ENCODE results near the gene HTR4. TPM values are rescaled to one million over a fixed set of nuclear protein-coding genes. Genes with fewer than 3 reads are reported as not detected.

The HTR4 gene
- total RNA-seq, 4 donors from 2014 or later = not detected

GRCh38 chr5:148626081-148626613 is 28.2 kb downstream of the HTR4 start:
- DNase-seq (ENCODE audit: low spot score) (no peak), ATAC-seq (ENCODE audit: low FRiP score) (peak; percentile 45)
- TF ChIP-seq, protein P1, sequence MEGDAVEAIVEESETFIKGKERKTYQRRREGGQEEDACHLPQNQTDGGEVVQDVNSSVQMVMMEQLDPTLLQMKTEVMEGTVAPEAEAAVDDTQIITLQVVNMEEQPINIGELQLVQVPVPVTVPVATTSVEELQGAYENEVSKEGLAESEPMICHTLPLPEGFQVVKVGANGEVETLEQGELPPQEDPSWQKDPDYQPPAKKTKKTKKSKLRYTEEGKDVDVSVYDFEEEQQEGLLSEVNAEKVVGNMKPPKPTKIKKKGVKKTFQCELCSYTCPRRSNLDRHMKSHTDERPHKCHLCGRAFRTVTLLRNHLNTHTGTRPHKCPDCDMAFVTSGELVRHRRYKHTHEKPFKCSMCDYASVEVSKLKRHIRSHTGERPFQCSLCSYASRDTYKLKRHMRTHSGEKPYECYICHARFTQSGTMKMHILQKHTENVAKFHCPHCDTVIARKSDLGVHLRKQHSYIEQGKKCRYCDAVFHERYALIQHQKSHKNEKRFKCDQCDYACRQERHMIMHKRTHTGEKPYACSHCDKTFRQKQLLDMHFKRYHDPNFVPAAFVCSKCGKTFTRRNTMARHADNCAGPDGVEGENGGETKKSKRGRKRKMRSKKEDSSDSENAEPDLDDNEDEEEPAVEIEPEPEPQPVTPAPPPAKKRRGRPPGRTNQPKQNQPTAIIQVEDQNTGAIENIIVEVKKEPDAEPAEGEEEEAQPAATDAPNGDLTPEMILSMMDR (IDR thresholded peaks at IDR 0.05) = no peak

GRCh38 chr5:148625250-148625649 is 29.1 kb downstream of the HTR4 start:
- ATAC-seq (ENCODE audit: low FRiP score) (no peak), DNase-seq (ENCODE audit: low spot score) (no peak)
- TF ChIP-seq, protein P1 (IDR thresholded peaks at IDR 0.05) = no peak

- DNase-seq (ENCODE audit: low spot score) = no peak
- ATAC-seq (ENCODE audit: low FRiP score) = peak; percentile 85
- TF ChIP-seq, protein P1 (IDR thresholded peaks at IDR 0.05) = no peak
Measured at GRCh38 chr5:148623741-148624140, 30.6 kb downstream of the HTR4 start.

DNA sequence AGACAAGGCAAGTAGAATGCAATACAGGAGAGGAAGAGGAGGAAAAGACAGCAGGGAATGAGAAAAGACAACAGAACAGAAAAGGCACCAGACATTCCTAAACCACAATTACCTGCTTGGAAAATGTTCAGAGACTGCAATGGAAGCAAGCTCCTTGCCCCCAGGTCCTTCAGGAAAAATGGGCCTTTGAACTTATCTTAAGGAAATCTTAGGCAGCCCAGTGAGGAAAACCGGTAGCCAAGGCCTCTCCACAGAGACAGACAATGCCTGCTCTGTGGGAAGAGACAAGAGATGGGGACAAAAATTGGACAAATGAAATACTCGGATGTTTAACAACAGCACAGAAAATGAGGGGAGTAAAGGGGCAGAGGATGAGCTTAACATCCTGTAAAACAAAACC is 31.2 kb downstream of the HTR4 start:
- ATAC-seq (ENCODE audit: low FRiP score) = no peak
- TF ChIP-seq, protein P1 (IDR thresholded peaks at IDR 0.05) = no peak
- no peak for DNase-seq (ENCODE audit: low spot score)

GRCh38 chr5:148620696-148621095 is 33.6 kb downstream of the HTR4 start:
- DNase-seq (ENCODE audit: low spot score) (no peak), ATAC-seq (ENCODE audit: low FRiP score) (no peak)
- TF ChIP-seq, protein P1 (IDR thresholded peaks at IDR 0.05) = no peak

DNA sequence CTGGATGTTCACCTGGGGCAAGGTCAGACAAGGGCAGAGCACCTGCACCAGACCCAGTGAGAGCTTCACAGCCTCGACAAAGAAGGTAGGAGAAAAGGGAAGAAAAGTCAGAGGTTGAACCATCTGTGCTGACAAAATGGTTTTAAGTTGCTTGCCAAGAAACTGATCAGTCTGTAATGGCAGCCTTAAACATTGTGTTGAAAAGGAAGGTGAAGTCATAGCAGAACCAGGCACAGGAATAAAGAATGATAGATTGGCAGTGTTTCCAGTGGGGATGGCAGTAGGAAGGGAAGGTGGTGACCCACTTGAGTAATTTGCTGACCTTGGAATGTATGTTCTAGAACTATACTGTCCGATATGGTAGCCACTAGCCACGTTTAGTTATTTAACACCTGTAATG is 34.2 kb downstream of the HTR4 start:
- ATAC-seq (ENCODE audit: low FRiP score) = no peak
- no peak for DNase-seq (ENCODE audit: low spot score)
- TF ChIP-seq, protein P1 (IDR thresholded peaks at IDR 0.05) = no peak

GRCh38 chr5:148619484-148619883 is 34.8 kb downstream of the HTR4 start:
- TF ChIP-seq, protein P1 (IDR thresholded peaks at IDR 0.05) = no peak
- ATAC-seq (ENCODE audit: low FRiP score) (no peak), DNase-seq (ENCODE audit: low spot score) (no peak)

All from omental fat pad (tissue), 4 donors.